ENCODE results near the gene CDH22.

The CDH22 gene

DNA sequence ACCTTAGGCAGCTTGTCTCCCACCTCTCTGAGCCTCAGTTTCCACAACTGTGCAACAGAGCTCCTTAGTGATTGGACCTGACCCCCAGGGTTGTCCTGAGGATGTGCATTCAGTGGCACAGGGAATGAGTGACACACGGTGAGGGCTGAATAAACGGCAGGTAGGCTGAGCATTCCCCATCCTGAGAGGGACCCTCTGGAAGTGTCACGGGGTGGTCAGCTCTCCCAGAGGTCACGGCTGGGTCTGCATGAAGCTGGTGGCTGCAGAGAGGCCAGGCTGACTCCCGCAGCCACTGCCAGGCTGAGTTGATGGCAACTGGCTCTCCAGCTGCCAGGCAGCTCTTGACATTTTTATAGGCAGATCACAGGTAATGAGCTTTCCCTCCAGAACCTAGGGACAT, 147.6 kb downstream of the CDH22 start:
- Histone ChIP-seq H3K9ac (ENCODE audit: low read depth, low read length) (no peak overlapping the region), H3K4me3 (ENCODE audit: low read length) (no peak overlapping the region), H3K36me3 (ENCODE audit: insufficient read depth, low read length) (no peaks in the 10 kb centered on the region), H3K4me2 (ENCODE audit: low read length) (no peak overlapping the region), H3K4me1 (ENCODE audit: control insufficient read depth, insufficient read depth, low read length) (no peaks in the 10 kb centered on the region), H3K9me3 (replicated peaks; ENCODE audit: low read length) (no peaks in the 10 kb centered on the region), H3K27me3 (ENCODE audit: control insufficient read depth, insufficient read depth, low read length) (peaks cover 58% of the 10 kb centered on the region)

GRCh38 chr20:46159101-46159897, 149.0 kb downstream of the CDH22 start:
- H3K4me1 ChIP-seq (ENCODE audit: control insufficient read depth, insufficient read depth, low read length): no peaks in the 10 kb centered on the region
- no peak overlapping the region for H3K9ac ChIP-seq (ENCODE audit: low read depth, low read length)
- no peaks in the 10 kb centered on the region for H3K36me3 ChIP-seq (ENCODE audit: insufficient read depth, low read length)
- H3K9me3 ChIP-seq (replicated peaks; ENCODE audit: low read length): no peaks in the 10 kb centered on the region
- no peak overlapping the region for H3K4me2 ChIP-seq (ENCODE audit: low read length)
- no peak overlapping the region for H3K4me3 ChIP-seq (ENCODE audit: low read length)
- peaks cover 63% of the 10 kb centered on the region for H3K27me3 ChIP-seq (ENCODE audit: control insufficient read depth, insufficient read depth, low read length)

DNA sequence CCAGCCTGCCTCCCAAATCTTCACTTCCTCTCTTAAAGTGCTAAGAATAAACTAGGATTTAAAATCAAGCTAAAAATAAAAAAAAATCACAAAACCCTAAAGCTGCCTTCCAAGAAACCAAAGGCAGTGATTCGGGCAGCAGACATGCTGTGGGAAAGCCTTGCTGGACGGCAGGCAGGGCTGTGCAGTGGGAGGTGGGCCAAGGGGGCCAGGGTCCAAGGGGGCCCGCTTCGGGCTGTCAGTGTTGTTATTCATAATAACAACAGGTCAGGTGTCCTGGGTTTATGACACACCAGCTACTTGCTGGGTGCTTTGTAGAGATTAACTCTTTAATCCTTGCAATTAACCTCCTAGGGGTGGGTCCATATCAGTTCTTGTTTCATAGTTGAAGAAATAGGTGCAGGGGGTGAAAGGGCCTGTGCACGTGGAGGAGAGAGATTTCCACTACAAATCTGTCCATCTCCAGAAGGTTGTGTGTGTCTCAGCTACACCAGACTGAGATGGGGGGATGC, 149.8 kb downstream of the CDH22 start:
- Histone ChIP-seq H3K4me1 (ENCODE audit: control insufficient read depth, insufficient read depth, low read length) (no peaks in the 10 kb centered on the region), H3K4me2 (ENCODE audit: low read length) (no peak overlapping the region), H3K9me3 (replicated peaks; ENCODE audit: low read length) (no peaks in the 10 kb centered on the region), H3K4me3 (ENCODE audit: low read length) (no peak overlapping the region), H3K9ac (ENCODE audit: low read depth, low read length) (no peak overlapping the region), H3K27me3 (ENCODE audit: control insufficient read depth, insufficient read depth, low read length) (peaks cover 65% of the 10 kb centered on the region), H3K36me3 (ENCODE audit: insufficient read depth, low read length) (no peaks in the 10 kb centered on the region)

DNA sequence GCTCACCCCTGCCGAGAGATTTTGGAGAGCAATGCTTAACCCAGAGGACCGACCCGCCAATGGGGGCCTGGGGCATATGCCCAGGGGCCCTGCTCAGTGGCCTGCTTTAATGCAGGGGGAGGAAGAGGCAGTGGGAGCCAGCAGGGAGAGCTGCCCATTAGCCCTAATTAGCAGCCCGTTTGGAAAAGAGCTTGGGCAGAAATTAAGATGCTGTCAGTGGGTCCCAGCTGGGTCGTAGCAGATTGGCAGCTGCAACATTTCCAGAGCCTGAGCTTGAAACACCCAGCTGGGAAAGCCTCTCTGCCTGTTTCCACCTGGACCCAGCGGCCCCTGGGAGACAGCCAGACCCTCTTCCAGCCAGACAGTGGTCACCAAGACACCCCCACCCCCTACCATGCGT, 150.7 kb downstream of the CDH22 start:
- H3K4me2 ChIP-seq (ENCODE audit: low read length): no peak overlapping the region
- H3K4me3 ChIP-seq (ENCODE audit: low read length): no peak overlapping the region
- no peaks in the 10 kb centered on the region for H3K4me1 ChIP-seq (ENCODE audit: control insufficient read depth, insufficient read depth, low read length)
- H3K36me3 ChIP-seq (ENCODE audit: insufficient read depth, low read length): no peaks in the 10 kb centered on the region
- H3K27me3 ChIP-seq (ENCODE audit: control insufficient read depth, insufficient read depth, low read length): peaks cover 61% of the 10 kb centered on the region
- no peaks in the 10 kb centered on the region for H3K9me3 ChIP-seq (replicated peaks; ENCODE audit: low read length)
- no peak overlapping the region for H3K9ac ChIP-seq (ENCODE audit: low read depth, low read length)

DNA sequence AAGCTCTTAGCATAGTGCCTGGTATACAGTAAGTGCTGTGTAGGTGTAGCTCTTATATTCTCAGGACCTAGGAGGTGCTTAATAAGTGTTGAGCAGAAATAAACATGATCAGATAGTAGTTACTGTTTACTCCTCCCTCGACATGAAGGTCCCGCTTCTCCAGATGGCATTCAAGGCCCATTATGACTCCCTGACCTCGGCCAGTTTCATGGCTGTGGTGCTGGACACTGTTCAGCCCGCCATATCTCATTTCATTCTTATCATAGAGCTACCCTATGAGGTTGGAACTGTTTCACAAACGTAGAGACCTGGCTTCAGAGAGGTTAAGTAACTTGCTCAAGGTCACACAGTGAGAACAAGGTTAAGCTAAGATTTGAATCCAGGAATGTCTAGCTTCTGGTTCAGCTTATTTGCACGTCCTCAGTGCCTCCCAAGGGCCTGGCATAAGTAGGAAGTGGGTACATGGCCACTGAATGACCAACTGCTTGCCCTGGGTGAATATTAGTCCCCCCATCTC, 151.2 kb downstream of the CDH22 start:
- Histone ChIP-seq H3K36me3 (ENCODE audit: insufficient read depth, low read length) (no peaks in the 10 kb centered on the region), H3K4me1 (ENCODE audit: control insufficient read depth, insufficient read depth, low read length) (no peaks in the 10 kb centered on the region), H3K9me3 (replicated peaks; ENCODE audit: low read length) (no peaks in the 10 kb centered on the region), H3K4me3 (ENCODE audit: low read length) (no peak overlapping the region), H3K9ac (ENCODE audit: low read depth, low read length) (no peak overlapping the region), H3K4me2 (ENCODE audit: low read length) (no peak overlapping the region), H3K27me3 (ENCODE audit: control insufficient read depth, insufficient read depth, low read length) (peaks cover 56% of the 10 kb centered on the region)

DNA sequence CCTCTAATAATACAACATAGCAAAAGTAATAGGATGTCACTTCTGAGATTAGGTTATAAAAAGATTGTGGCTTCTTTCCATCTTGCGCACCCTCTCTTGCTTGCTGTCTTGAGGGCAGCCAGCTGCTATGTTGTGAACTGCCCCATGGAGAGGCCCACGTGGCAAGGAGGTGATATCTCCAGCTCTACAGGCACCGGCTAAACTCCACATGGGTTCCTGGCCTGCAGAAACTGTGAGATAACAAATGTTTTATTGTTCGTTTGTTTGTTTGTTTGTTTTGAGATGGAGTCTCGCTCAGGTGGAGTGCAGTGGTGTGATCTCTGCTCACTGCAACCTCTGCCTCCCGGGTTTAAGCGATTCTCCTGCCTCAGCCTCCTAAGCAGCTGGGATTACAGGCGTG, 152.2 kb downstream of the CDH22 start:
- H3K4me3 ChIP-seq (ENCODE audit: low read length): no peak overlapping the region
- H3K27me3 ChIP-seq (ENCODE audit: control insufficient read depth, insufficient read depth, low read length): peaks cover 56% of the 10 kb centered on the region
- H3K4me2 ChIP-seq (ENCODE audit: low read length): no peak overlapping the region
- no peaks in the 10 kb centered on the region for H3K9me3 ChIP-seq (replicated peaks; ENCODE audit: low read length)
- H3K4me1 ChIP-seq (ENCODE audit: control insufficient read depth, insufficient read depth, low read length): no peaks in the 10 kb centered on the region
- H3K36me3 ChIP-seq (ENCODE audit: insufficient read depth, low read length): no peaks in the 10 kb centered on the region
- H3K9ac ChIP-seq (ENCODE audit: low read depth, low read length): no peak overlapping the region

- H3K4me3 ChIP-seq (ENCODE audit: low read length): no peak overlapping the region
- no peaks in the 10 kb centered on the region for H3K36me3 ChIP-seq (ENCODE audit: insufficient read depth, low read length)
- H3K4me2 ChIP-seq (ENCODE audit: low read length): no peak overlapping the region
- no peaks in the 10 kb centered on the region for H3K9me3 ChIP-seq (replicated peaks; ENCODE audit: low read length)
- peaks cover 43% of the 10 kb centered on the region for H3K27me3 ChIP-seq (ENCODE audit: control insufficient read depth, insufficient read depth, low read length)
- H3K4me1 ChIP-seq (ENCODE audit: control insufficient read depth, insufficient read depth, low read length): no peaks in the 10 kb centered on the region
- no peak overlapping the region for H3K9ac ChIP-seq (ENCODE audit: low read depth, low read length)
Observed at GRCh38 chr20:46154796-46155195, 153.5 kb downstream of the CDH22 start.

- Histone ChIP-seq H3K4me2 (ENCODE audit: low read length) (no peak overlapping the region), H3K4me3 (ENCODE audit: low read length) (no peak overlapping the region), H3K27me3 (ENCODE audit: control insufficient read depth, insufficient read depth, low read length) (peaks cover 39% of the 10 kb centered on the region), H3K9ac (ENCODE audit: low read depth, low read length) (no peak overlapping the region), H3K4me1 (ENCODE audit: control insufficient read depth, insufficient read depth, low read length) (no peaks in the 10 kb centered on the region), H3K36me3 (ENCODE audit: insufficient read depth, low read length) (no peaks in the 10 kb centered on the region), H3K9me3 (replicated peaks; ENCODE audit: low read length) (no peaks in the 10 kb centered on the region)
Observed at GRCh38 chr20:46154305-46154704, 154.0 kb downstream of the CDH22 start.

- no peaks in the 10 kb centered on the region for H3K36me3 ChIP-seq (ENCODE audit: insufficient read depth, low read length)
- no peaks in the 10 kb centered on the region for H3K4me1 ChIP-seq (ENCODE audit: control insufficient read depth, insufficient read depth, low read length)
- H3K4me3 ChIP-seq (ENCODE audit: low read length): no peak overlapping the region
- H3K9ac ChIP-seq (ENCODE audit: low read depth, low read length): no peak overlapping the region
- peaks cover 43% of the 10 kb centered on the region for H3K27me3 ChIP-seq (ENCODE audit: control insufficient read depth, insufficient read depth, low read length)
- H3K9me3 ChIP-seq (replicated peaks; ENCODE audit: low read length): no peaks in the 10 kb centered on the region
- no peak overlapping the region for H3K4me2 ChIP-seq (ENCODE audit: low read length)
Observed at GRCh38 chr20:46152824-46153586, 155.3 kb downstream of the CDH22 start.

DNA sequence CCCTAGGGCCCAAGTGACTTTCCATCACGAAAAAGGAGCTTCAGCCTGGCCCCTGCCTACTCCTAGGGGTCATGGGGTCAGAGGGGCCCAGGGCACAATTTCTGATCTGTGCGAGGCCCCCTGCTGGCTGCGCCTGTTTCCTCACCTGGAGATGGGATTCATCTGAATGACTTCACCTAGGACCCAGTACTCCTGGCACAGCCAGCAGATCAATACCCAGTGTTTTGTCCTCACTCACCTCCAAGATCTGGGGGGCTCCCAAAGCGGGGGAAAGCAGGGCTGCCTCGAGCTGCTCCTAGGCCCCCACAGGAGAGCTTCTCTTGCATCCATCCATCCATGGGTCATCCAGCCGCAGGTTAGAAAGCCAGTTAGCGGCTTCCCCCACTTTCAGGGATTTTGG, 156.4 kb downstream of the CDH22 start:
- H3K36me3 ChIP-seq (ENCODE audit: insufficient read depth, low read length): no peaks in the 10 kb centered on the region
- no peak overlapping the region for H3K4me3 ChIP-seq (ENCODE audit: low read length)
- no peaks in the 10 kb centered on the region for H3K9me3 ChIP-seq (replicated peaks; ENCODE audit: low read length)
- no peaks in the 10 kb centered on the region for H3K4me1 ChIP-seq (ENCODE audit: control insufficient read depth, insufficient read depth, low read length)
- no peak overlapping the region for H3K9ac ChIP-seq (ENCODE audit: low read depth, low read length)
- no peak overlapping the region for H3K4me2 ChIP-seq (ENCODE audit: low read length)
- H3K27me3 ChIP-seq (ENCODE audit: control insufficient read depth, insufficient read depth, low read length): peaks cover 45% of the 10 kb centered on the region

DNA sequence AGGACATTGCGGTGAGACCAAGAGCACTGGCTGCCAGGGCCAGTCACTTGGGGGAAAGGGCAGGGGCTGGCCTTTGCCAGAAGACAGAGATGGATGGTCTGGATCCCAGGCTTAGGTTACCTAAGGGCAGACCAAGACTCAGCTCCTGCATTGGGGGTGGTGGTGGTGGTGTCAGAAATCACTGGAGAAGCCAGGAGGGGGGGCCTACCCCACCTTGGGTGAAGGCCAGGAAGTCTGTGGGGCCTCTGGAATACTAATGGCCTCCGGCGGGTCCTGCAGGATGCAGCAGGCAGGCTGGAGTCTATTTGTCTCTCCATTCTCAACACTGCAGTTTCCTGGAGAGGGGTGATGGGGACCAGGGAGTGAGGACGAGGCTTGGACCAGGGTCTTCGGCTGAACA, 157.4 kb downstream of the CDH22 start:
- H3K4me1 ChIP-seq (ENCODE audit: control insufficient read depth, insufficient read depth, low read length): no peaks in the 10 kb centered on the region

More for the DNA sequence above, 157.4 kb downstream of the CDH22 start:
- H3K9me3 ChIP-seq (replicated peaks; ENCODE audit: low read length): no peaks in the 10 kb centered on the region
- no peaks in the 10 kb centered on the region for H3K36me3 ChIP-seq (ENCODE audit: insufficient read depth, low read length)
- no peak overlapping the region for H3K4me3 ChIP-seq (ENCODE audit: low read length)
- H3K9ac ChIP-seq (ENCODE audit: low read depth, low read length): no peak overlapping the region
- peaks cover 49% of the 10 kb centered on the region for H3K27me3 ChIP-seq (ENCODE audit: control insufficient read depth, insufficient read depth, low read length)
- no peak overlapping the region for H3K4me2 ChIP-seq (ENCODE audit: low read length)
